ENCODE measurements around the gene KCNMA1. TPM values are rescaled to one million over a fixed set of nuclear protein-coding genes. Genes with fewer than 3 reads are reported as not detected.

KCNMA1 gene
- total and polyA plus RNA-seq, 9 of the 15 experiments (the other 6 are each of a cell fraction or from before 2014, with no cell fraction given): 0.01 to 0.95 (median 0.15) TPM; not detected in 4

- Histone ChIP-seq H3K79me2 (ENCODE audit: control insufficient read depth, insufficient read depth, low read length) (no peaks in the 10 kb centered on the region), H3K27me3 (ENCODE audit: control insufficient read depth in 2 of 2, insufficient read depth in 2 of 2, low read length in 2 of 2) (peaks cover 0 to 8% of the 10 kb centered on the region in 2 experiments; a peak in 1 of 5 replicates), H3K9me1 (ENCODE audit: control insufficient read depth, insufficient read depth, low read length) (no peaks in the 10 kb centered on the region), H3K4me1 (replicated peaks in 1 of 2; ENCODE audit: control insufficient read depth in 2 of 2, insufficient read depth in 2 of 2, low read length in 2 of 2) (no peaks in the 10 kb centered on the region), H3K9me3 (replicated peaks; ENCODE audit: control insufficient read depth, insufficient read depth, low read depth, low read length) (no peaks in the 10 kb centered on the region), H3K4me2 (ENCODE audit: insufficient read depth, low read length) (no peak overlapping the region), H3K36me3 (ENCODE audit: control insufficient read depth, insufficient read depth, low read length) (no peaks in the 10 kb centered on the region), H3K9ac (ENCODE audit: insufficient read depth in 1 of 2, low read depth in 2 of 2, low read length in 2 of 2) (no peak overlapping the region), H2AFZ (ENCODE audit: low read depth, low read length) (no peak overlapping the region), H3K27ac (ENCODE audit: extremely low read depth, low read depth, low read length) (no peak overlapping the region), H4K20me1 (replicated peaks; ENCODE audit: control insufficient read depth, insufficient read depth, low read length) (no peaks in the 10 kb centered on the region), H3K4me3 (no peak overlapping the region)
- WGBS (ENCODE audit: insufficient coverage, low coverage, missing lambda C conversion rate): 0% methylated on average over 2 of the region's 2 CpGs
- BruUV-seq (replicated peaks): no TSS peak
- intact Hi-C loops (cut with micrococcal nuclease) (no loop called here), in situ Hi-C loops (cut with MboI) (no loop called here)
- POLR2A ChIA-PET: no interaction called here
- CTCF ChIA-PET (ENCODE audit: low intra/inter-chr PET ratio): no interaction called here
- FAIRE-seq: no peak
- DNase-seq (ENCODE audit: extremely low read depth in 1 of 4, low spot score in 3 of 4): no peak
- no peak for ATAC-seq
- TF ChIP-seq BRD9 (IDR thresholded peaks at IDR 0.05; ENCODE audit: low read depth, partially characterized antibody): no peak
- TF ChIP-seq ZNF431 (CRISPR knock-in tag; IDR thresholded peaks at IDR 0.05): no peak
- no peak for TF ChIP-seq ZNF280B (CRISPR knock-in tag; IDR thresholded peaks at IDR 0.05)
- TF ChIP-seq YBX1 (IDR thresholded peaks at IDR 0.05): no peak
- no peak for TF ChIP-seq CBFB (CRISPR knock-in tag; IDR thresholded peaks at IDR 0.05)
- no peak for TF ChIP-seq ARID1B (IDR thresholded peaks at IDR 0.05)
- TF ChIP-seq TFAM (CRISPR knock-in tag; conservative IDR thresholded peaks at IDR 0.05): no peak
- no peak for TF ChIP-seq CUX1 (CRISPR knock-in tag; IDR thresholded peaks at IDR 0.05)
- TF ChIP-seq HNRNPUL1 (IDR thresholded peaks at IDR 0.05; ENCODE audit: low read length): no peak
- TF ChIP-seq E4F1 (CRISPR knock-in tag; IDR thresholded peaks at IDR 0.05; ENCODE audit: borderline replicate concordance): no peak
- TF ChIP-seq SMAD4 (CRISPR knock-in tag; conservative IDR thresholded peaks at IDR 0.05): no peak
- no peak for TF ChIP-seq ZNF444 (CRISPR knock-in tag; IDR thresholded peaks at IDR 0.05)
Observed at GRCh38 chr10:77027141-77027540, 610.5 kb downstream of the KCNMA1 start.
